HG02610 (cell line): Measurements from ENCODE around the gene PACC1.
"Not testable (repeated sequence)": the region's sequence is repeated elsewhere in the genome, so short reads cannot be mapped to it uniquely, and the experiment has no call there.

Source experiments
- ATAC-seq: cut with Tn5 transposase; IDR thresholded peaks from one replicate; pipeline ENCODE4 v1.9.1; 2021; ENCODE audit warnings: mild to moderate bottlenecking, moderate library complexity; ENCODE audit not compliant: unreplicated experiment

The PACC1 gene

DNA sequence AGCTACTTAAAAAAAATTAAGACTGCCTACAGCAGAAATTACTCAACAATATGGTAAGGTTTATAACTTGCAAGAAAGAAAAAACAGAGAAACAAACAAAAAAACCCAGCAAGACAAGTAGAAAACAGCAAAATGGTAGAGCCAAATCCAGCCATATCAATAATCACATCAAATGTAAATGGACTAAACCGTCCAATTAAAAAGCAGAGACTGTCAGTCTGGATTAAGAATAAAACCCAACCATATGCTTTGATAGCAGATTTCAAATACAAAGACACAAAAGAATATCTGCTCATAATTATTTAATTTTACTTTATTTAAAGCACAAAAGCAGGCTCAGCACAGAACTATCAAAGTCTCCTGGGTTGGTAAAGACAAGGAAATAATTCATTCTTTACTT is 17.5 kb downstream of the PACC1 start:
- ATAC-seq: no peak

DNA sequence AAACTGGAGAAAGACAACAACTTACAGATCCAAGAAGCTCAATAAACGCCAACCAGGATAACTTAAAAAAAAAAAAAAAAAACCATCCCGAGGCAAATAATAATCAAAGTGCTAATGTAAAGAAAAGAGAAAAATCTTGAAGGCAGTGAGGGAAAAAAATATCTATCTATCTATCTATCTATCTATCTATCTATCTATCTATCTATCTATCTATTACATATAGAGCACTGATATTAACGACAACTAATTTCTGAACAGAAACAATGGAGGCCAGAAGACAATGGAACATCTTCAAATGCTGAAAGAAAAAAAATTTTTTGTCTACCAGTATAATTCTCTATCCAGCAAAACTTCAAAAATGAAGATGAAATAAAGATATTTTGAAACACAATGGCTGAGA is 18.0 kb downstream of the PACC1 start:
- ATAC-seq: no peak

DNA sequence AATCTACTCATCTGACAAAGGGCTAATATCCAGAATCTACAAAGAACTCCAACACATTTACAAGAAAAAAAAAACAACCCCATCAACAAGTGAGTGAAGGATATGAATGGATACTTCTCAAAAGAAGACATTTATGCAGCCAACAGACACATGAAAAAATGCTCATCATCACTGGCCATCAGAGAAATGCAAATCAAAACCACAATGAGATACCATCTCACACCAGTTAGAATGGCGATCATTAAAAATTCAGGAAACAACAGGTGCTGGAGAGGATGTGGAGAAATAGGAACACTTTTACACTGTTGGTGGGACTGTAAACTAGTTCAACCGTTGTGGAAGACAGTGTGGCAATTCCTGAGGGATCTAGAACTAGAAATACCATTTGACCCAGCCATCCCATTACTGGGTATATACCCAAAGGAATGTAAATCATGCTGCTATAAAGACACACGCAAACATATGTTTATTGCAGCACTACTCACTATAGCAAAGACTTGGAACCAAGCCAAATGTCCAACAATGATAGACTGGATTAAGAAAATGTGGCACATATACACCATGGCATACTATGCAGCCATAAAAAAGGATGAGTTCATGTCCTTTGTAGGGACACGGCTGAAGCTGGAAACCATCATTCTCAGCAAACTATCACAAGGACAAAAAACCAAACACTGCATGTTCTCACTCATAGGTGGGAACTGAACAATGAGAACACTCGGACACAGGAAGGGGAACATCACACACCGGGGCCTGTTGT is 18.8 kb downstream of the PACC1 start:
- not testable (repeated sequence) for ATAC-seq

DNA sequence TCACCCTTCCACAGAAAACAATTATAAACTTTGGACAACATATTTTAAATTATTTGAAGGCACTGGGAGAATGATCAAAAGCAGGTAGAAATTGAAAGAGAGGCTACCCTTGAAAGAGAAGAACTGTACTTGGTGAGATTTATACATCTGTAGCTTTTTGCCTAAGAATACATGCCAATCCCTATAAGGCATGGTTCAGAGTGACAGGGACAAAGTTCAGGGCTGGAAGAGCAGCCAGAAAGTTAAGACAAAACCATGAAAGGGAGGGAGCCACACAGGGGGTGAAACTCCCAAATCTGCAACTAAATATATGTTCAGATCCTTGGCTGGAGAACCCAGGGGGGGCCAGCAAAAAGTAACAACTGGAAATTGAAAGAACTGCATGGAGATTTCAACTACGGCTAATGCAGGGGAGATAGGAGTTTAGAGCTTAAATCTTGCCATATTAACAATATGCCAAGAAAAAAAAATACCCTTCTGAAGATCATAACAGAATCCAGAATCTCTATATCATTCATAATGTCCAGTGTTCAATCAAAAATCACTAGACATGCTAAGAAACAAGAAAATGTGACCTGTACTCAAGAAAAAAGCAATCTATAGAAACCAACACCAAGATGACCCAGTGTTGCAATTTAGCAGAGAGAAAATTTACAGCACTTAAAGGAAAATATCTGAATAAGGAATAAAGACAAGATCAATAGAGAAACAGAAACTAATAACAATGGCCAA is 25.5 kb downstream of the PACC1 start:
- ATAC-seq: no peak

GRCh38 chr1:212386029-212386428 is 28.7 kb downstream of the PACC1 start:
- ATAC-seq: no peak

- no peak for ATAC-seq
These were observed 33.2 kb downstream of the PACC1 start for GRCh38 chr1:212381397-212382035.

DNA sequence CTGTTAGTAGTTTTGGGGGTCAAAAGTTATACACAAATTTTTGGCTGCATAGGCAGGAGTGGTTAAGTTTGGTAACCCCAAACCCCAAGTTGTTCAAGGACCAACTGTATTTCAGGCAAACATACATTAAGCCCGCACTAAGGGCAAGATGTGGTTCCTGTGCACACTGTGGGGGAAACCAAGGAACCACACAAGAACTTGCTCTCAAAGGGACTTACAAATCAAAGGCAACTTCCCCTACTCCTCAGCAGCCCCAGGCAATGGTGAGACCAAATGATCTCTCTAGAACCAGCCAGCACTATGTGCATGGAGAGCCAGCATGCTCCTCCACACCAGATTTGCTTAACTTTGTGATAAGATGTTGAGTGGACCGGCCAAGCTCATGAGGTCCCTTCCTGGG is 35.3 kb downstream of the PACC1 start:
- no peak for ATAC-seq

- no peak for ATAC-seq
These were observed 37.0 kb downstream of the PACC1 start for GRCh38 chr1:212377644-212378043.

DNA sequence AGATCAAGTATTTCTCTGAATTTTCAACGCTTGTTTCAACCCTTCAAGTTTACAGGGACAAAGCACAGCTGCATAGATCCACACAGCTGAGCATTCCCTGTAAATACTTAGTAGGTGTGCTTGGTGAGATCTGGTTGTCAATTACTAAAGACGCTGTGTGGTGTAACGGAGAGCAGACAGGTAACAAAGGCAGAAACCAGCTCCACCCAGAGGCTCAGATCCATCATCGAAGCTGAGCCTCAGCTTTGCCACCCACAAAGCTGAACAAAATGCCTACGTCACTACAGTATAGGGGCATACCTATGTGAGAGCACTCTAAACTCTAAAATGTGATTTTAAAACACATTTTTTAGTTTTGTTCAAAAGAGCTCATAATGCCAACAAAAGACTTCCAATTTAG is 38.7 kb downstream of the PACC1 start:
- no peak for ATAC-seq

DNA sequence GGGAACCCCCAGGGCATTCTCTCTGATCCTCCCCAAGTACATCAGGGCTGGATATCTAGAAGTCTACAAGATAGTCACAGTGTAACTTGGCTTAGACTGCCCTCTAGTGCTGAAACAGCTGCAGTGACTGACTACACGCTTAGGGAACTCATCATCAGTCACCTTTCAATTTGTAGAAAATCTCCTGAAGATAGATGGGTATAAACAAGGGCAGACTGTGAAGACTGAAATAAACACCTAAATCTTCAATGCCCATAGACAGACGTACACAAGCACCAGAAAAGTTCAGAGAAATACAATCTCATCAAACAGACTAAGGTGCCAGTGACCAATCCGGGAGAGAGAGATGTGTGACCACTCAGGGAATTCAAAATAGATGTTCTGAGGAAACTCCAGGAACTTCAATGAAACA is 46.6 kb downstream of the PACC1 start:
- ATAC-seq: peak; percentile 86

DNA sequence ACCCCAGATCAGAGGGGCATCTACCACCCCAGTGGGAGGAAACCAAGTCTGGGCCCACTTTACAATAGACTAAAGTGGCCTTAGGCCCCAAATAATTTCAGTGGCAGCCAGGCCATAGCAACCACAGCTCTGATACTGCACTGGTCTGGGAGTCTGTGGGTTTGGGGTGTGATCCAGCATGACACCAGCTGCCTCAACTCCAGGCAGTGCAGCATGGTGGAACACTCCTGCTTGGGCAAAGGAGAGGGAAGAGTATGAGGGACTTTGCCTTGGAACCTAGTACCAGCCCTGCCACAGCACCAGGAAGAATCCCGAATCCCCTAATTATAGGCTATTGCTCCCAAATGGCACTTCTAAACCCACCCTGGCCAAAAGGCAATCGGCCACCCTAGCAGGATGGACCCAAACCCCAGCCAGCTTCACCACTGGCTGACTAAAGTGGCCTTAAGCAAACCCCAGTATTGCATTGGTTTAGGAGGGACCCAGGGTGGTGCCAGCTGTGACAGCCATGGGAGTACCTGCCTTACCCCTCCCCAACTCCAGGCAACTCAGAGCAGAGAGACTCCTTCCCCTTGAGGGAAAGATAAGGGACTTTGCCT is 47.1 kb downstream of the PACC1 start:
- no peak for ATAC-seq

GRCh38 chr1:212366901-212367300 is 47.8 kb downstream of the PACC1 start:
- no peak for ATAC-seq

DNA sequence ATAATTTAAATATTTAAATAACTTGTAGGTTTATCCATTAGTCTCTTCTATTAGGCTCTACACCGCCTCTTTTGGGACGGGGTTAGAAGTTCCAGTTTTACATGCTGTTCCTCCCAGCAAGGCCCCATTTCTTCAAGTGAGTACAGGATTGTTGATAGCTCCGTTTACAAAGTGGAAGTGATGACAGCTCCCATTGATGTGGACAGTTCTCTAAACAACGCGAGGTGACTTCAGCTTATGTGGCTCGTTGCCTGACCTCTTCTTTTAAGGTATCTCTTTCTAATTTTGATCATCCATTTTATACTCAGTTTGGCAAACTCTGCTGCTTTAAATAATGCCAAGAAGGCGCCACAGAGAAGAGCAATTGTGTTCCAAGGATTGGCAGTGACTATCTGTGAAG is 49.7 kb downstream of the PACC1 start:
- ATAC-seq: no peak

DNA sequence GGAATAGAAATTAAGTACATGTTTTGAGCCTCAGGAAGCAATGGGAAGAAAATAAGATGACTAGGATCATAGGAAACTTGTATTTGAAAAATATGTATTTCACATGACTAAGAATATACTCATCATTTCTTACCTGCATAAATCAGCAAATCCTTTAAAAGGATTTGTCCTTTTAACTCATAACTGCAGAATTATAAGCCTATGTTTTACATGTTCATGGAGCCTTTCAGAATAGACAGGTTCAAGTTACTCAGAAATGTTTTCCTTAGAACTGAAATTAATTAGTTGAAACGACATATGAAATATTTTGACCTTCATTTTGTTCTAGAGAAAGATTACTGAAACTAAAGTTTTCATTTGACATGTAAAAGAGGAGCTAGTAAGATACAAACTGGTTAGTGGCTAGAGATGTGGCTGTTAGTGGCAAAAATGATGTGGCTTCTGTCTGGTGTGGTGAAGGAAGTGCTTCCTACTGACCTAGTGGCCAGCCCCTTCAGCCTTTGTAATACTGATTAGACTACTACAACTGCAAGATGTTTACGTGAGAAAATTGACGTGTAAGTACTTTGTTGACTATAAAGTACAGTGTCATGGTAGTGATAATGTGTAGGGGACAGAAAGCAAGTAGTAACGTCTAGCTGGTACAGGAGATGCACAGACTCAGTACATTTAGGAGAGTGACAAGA is 54.7 kb downstream of the PACC1 start:
- no peak for ATAC-seq

- ATAC-seq: no peak
These were observed 59.3 kb downstream of the PACC1 start for GRCh38 chr1:212355230-212355969.

GRCh38 chr1:212354464-212354863 is 60.2 kb downstream of the PACC1 start:
- ATAC-seq: no peak

DNA sequence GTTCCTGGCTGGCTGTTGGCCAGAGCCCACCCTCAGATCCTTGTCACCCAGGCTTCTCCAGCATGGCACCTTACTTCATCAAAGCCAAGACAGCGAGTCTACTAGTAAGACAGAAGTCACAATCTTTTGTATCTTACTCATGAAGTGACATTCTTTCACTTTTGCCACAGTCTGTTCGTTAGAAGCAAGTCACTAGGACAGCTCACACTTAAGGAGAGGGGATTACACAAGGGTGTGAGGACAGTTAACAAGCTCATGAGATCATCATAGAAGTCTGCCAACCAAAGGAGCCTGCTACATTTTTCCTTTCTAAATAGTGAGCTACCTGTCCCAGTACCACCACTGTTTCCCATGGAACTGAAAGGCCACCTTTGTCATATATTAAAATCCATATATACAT is 61.5 kb downstream of the PACC1 start:
- ATAC-seq: no peak

- ATAC-seq: no peak
These were observed 62.9 kb downstream of the PACC1 start for GRCh38 chr1:212351588-212352362.

GRCh38 chr1:212346601-212347000 is 68.1 kb downstream of the PACC1 start:
- ATAC-seq: no peak

- ATAC-seq: no peak
These were observed 69.8 kb downstream of the PACC1 start for GRCh38 chr1:212344905-212345304.
